ENCODE data around the gene STX2. TPM values are rescaled to one million over a fixed set of nuclear protein-coding genes. Genes with fewer than 3 reads are reported as not detected.

STX2 gene
- polyA plus RNA-seq, 4 donors = 20.9 to 32.2 (median 27.4) TPM

Other genes with a start within 250 kb of the STX2 start
- 10 to 100 TPM; 11.6 to 17.8 (median 15.1) TPM for gene RIMBP2, start 123.0 kb downstream of the STX2 start, polyA plus RNA-seq (ENCODE audit: insufficient read length in 4 of 4)
- gene RAN, start 32.8 kb upstream of the STX2 start, polyA plus RNA-seq (ENCODE audit: insufficient read length in 4 of 4) = 100 to 1,000 TPM; 620 to 672 (median 635) TPM
- gene ADGRD1, start 114.7 kb upstream of the STX2 start, polyA plus RNA-seq (ENCODE audit: insufficient read length in 4 of 4) = 10 to 100 TPM; 14.9 to 19.3 (median 18.1) TPM

Data from right renal pelvis (tissue), 4 donors.